Psoas muscle (tissue), 8 donors: ENCODE results near the gene ETFA. TPM values are rescaled to one million over a fixed set of nuclear protein-coding genes. Genes with fewer than 3 reads are reported as not detected.

Experiments used
- ATAC-seq, 4 donors: fragments of 200-7000 bp; cut with Tn5 transposase; one replicate each; pipeline ENCODE4 v1.9.1; 2020; ENCODE audit warnings: moderate library complexity in 3 of 4, mild to moderate bottlenecking in 2 of 4
- DNase-seq, 2 donors: peaks; one replicate each; pipeline ENCODE4 v3.0.0-alpha.2; 2020
- H3K27ac ChIP-seq: fragments of 200-600 bp; one replicate; pipeline ENCODE4 v1.8.0; 2022
- H3K27me3 ChIP-seq, 3 donors: fragments of 200-600 bp in 1 of 3; one replicate each; pipeline versions ENCODE4 v1.6.1 to v1.8.0; 2013 to 2022; ENCODE audit warnings: low read length in 2 of 3, mild to moderate bottlenecking in 2 of 3, moderate library complexity in 1 of 3; ENCODE audit not compliant: insufficient read depth in 3 of 3
- H3K36me3 ChIP-seq, 2 donors: fragments of 200-600 bp in 1 of 2; one replicate each; pipeline versions ENCODE4 v1.6.1 to v1.8.0; 2013 to 2022; ENCODE audit warnings: low read depth in 1 of 2, mild to moderate bottlenecking in 1 of 2, moderate library complexity in 1 of 2; ENCODE audit not compliant: insufficient read depth in 1 of 2
- H3K4me1 ChIP-seq: fragments of 200-600 bp; one replicate; pipeline ENCODE4 v1.8.0; 2022
- H3K4me3 ChIP-seq: fragments of 200-600 bp; one replicate; pipeline ENCODE4 v1.8.0; 2022; ENCODE audit warnings: mild to moderate bottlenecking
- H3K9me3 ChIP-seq: fragments of 200-600 bp; one replicate; pipeline ENCODE4 v1.8.0; 2022
- WGBS, 3 donors: extraction: QIAGEN DNeasy Blood & Tissue Kit; methylation state at CpG; one replicate each; pipeline versions ENCODE4 v1.1.6 to v1.1.7; 2013; 5-methylcytosine and 5-hydroxymethylcytosine counted together
- intact Hi-C, 2 donors: fragments of 100-400 bp; cut with DNase I; formaldehyde crosslinking; loops; one replicate each; pipeline versions ENCODE4 v1.11.0 to v1.14.2; 2022
- polyA plus RNA-seq, 3 donors: library from polyadenylated mRNA; stranded (reverse); fragments of 200-250 nt; gene quantifications; one replicate each; pipeline ENCODE4 v1.2.3, GENCODE V29; 2013
- total RNA-seq, 4 donors: library from RNA; stranded (reverse); fragmentation: NEBNext Ultra II Directional in 2 of 4; extraction: Animal tissue kit (Norgen Biotek cat#: 25700) in 2 of 4; gene quantifications; one replicate each; pipeline versions ENCODE4 v1.2.1 to v1.2.4, GENCODE V29; 2021 to 2023
- TF ChIP-seq, protein P1 (sequence below): fragments of 200-600 bp; IDR thresholded peaks from one replicate; pipeline ENCODE4 v1.8.0; 2022; ENCODE audit warnings: antibody characterized with exemption
- donor health status: healthy with polysubstance abuse.
- donor health status: DM: no; HTN: no; CAD: no; lungs with moderate emphysema.
- donor health status: Bipolar disorder and iron deficiency.
- donor health status: healthy.
- donor health status: DM: yes; HTN: yes; CAD: no.
- donor health status: DM: no; HTN: no; CAD: no.
- donor health status: DM: no; HTN: no; CAD: no.
- donor health status: DM: yes; HTN: yes; CAD: no.

The ETFA gene
- total and polyA plus RNA-seq, 7 donors, result 257 to 368 (median 276) TPM

- intact Hi-C loops, result no loop called here
- ATAC-seq (peak; percentile 26 to 40 (median 35)), DNase-seq (no peak)
- H3K36me3 ChIP-seq, result no peaks in the 10 kb centered on the region
- H3K9me3 ChIP-seq, result no peaks in the 10 kb centered on the region
- H3K27ac ChIP-seq, result no peak overlapping the region
- TF ChIP-seq, protein P1, sequence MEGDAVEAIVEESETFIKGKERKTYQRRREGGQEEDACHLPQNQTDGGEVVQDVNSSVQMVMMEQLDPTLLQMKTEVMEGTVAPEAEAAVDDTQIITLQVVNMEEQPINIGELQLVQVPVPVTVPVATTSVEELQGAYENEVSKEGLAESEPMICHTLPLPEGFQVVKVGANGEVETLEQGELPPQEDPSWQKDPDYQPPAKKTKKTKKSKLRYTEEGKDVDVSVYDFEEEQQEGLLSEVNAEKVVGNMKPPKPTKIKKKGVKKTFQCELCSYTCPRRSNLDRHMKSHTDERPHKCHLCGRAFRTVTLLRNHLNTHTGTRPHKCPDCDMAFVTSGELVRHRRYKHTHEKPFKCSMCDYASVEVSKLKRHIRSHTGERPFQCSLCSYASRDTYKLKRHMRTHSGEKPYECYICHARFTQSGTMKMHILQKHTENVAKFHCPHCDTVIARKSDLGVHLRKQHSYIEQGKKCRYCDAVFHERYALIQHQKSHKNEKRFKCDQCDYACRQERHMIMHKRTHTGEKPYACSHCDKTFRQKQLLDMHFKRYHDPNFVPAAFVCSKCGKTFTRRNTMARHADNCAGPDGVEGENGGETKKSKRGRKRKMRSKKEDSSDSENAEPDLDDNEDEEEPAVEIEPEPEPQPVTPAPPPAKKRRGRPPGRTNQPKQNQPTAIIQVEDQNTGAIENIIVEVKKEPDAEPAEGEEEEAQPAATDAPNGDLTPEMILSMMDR, result no peak
- peaks cover 53% of the 10 kb centered on the region for H3K4me1 ChIP-seq
- 2 to 3% (median 2%) methylated on average over 41 to 42 of the region's 42 CpGs for WGBS, 3 donors
- peaks cover 0 to 100% (median 70%) of the 10 kb centered on the region in 3 donors for H3K27me3 ChIP-seq
- H3K4me3 ChIP-seq, result peak overlapping the region; percentile 61
Measured at GRCh38 chr15:76341366-76342057, 30.2 kb upstream of the ETFA start.

- H3K36me3 ChIP-seq, result no peaks in the 10 kb centered on the region
- WGBS, 3 donors, result 1 to 2% (median 2%) methylated on average over 31 to 35 of the region's 35 CpGs
- H3K4me1 ChIP-seq, result peaks cover 52% of the 10 kb centered on the region
- peak overlapping the region; percentile 61 for H3K4me3 ChIP-seq
- no peaks in the 10 kb centered on the region for H3K9me3 ChIP-seq
- DNase-seq (peak in 1 of 2 donors; percentile 66), ATAC-seq (peak; percentile 72 to 83 (median 77))
- TF ChIP-seq, protein P1, result peak; percentile 29
- peaks cover 0 to 100% (median 66%) of the 10 kb centered on the region in 3 donors for H3K27me3 ChIP-seq
- intact Hi-C loops, result no loop called here
- no peak overlapping the region for H3K27ac ChIP-seq
Measured at GRCh38 chr15:76340803-76341365, 29.6 kb upstream of the ETFA start.

DNA sequence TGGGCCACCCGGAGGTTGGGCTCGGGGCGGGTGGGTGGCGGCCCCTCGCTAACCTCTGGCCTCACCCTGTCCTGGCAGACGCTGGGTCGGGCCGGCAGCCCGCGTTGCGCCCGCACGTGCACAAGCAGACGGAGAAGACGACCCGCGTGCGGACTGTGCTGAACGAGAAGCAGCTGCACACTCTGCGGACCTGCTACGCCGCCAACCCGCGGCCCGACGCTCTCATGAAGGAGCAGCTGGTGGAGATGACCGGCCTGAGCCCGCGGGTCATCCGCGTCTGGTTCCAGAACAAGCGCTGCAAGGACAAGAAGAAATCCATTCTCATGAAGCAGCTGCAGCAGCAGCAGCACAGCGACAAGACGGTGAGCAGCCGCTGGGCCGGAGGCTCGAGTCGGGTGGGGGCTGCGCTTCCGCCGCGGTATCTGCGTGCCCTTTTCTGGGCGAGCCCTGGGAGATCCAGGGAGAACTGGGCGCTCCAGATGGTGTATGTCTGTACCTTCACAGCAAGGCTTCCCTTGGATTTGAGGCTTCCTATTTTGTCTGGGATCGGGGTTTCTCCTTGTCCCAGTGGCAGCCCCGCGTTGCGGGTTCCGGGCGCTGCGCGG lies 29.0 kb upstream of the ETFA start:
- intact Hi-C loops, result no loop called here
- H3K4me3 ChIP-seq, result peak overlapping the region; percentile 61
- TF ChIP-seq, protein P1, result no peak
- 0 to 2% (median 2%) methylated on average over 42 to 53 of the region's 53 CpGs for WGBS, 3 donors
- ATAC-seq (peak; percentile 25 to 44 (median 37)), DNase-seq (peak in 1 of 2 donors; percentile 69)
- H3K27ac ChIP-seq, result no peak overlapping the region
- H3K9me3 ChIP-seq, result no peaks in the 10 kb centered on the region
- peaks cover 0 to 100% (median 62%) of the 10 kb centered on the region in 3 donors for H3K27me3 ChIP-seq
- H3K36me3 ChIP-seq, result no peaks in the 10 kb centered on the region
- peaks cover 57% of the 10 kb centered on the region for H3K4me1 ChIP-seq

DNA sequence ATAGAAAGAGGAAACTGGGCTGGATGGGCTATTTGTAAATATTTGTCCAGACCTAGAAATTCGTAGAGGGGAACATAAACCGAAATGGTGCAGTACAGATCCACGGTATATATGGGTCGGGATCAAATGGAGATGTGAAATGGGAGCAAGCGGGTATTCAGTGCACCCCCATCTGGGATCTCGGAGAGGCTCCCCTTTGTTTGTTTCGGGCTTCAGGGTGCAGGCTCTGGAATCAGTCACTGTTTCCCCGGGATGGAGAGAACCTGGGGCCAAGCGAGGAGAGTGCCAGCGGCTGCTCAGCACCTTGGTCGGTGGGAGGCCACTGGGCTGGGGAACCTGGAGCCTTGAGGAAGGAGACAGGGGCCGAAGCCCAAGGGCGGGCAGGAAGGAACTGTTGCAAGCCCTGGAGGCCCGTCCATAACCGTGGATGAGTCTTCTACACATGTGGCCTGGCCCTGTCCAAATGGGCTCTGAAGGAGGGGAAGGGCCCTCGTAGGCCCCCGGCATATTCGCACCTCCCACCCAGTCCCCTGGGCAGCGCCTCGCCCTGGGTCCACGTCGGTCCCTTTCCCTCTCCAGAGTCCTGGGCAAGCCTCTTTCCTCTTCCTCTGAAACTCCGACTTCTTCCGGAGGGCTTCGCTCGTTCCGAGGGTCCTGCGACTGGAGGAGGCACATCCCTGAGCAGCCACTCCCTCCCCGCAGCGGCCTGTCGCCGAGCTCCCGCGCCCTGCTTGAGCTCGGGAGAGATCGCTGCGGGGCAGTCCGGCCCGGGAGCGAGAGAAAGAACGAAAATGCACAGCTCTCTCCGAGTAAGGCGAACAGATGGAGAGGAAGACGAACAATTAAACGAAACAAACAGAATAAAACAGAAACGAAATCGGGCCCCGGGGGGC lies 28.3 kb upstream of the ETFA start:
- intact Hi-C loops, result no loop called here
- DNase-seq (no peak), ATAC-seq (peak in 1 of 4 donors; percentile 11)
- Histone ChIP-seq H3K9me3 (no peaks in the 10 kb centered on the region), H3K27me3 (peaks cover 0 to 100% (median 69%) of the 10 kb centered on the region in 3 donors), H3K27ac (no peak overlapping the region), H3K4me1 (peaks cover 60% of the 10 kb centered on the region), H3K4me3 (peak overlapping the region; percentile 61), H3K36me3 (no peaks in the 10 kb centered on the region)
- TF ChIP-seq, protein P1, result no peak
- WGBS, 3 donors, result 14 to 25% (median 21%) methylated on average over 46 to 48 of the region's 48 CpGs
